BE2C (cell line): ENCODE measurements around the gene KATNA1.
A peak's percentile ranks its signal among the peaks of the same experiment; 100 is the strongest.

ENCODE experiments used
- DNase-seq: peaks from one replicate; pipeline ENCODE4 v3.0.0-alpha.2; 2020
- H3K27me3 ChIP-seq: fragments of 250-450 bp; sonication (Bioruptor Pico); 2 replicates; pipeline ENCODE4 v1.5.1; 2020; ENCODE audit warnings: mild to moderate bottlenecking
- H3K36me3 ChIP-seq: fragments of 250-450 bp; sonication (Bioruptor Pico); 2 replicates; pipeline ENCODE4 v1.5.1; 2020; ENCODE audit warnings: mild to moderate bottlenecking
- H3K4me1 ChIP-seq: fragments of 250-450 bp; sonication (Bioruptor Pico); 2 replicates; pipeline ENCODE4 v1.5.1; 2020
- H3K4me3 ChIP-seq: 2 replicates; pipeline ENCODE4 v1.5.1; 2011; ENCODE audit warnings: low read depth, low read length
- H3K9me3 ChIP-seq: fragments of 250-450 bp; sonication (Bioruptor Pico); 2 replicates; pipeline ENCODE4 v1.5.1; 2020
- TF ChIP-seq, protein P1 (sequence below): IDR thresholded peaks from 2 replicates; pipeline ENCODE4 v1.5.1; 2012; ENCODE audit warnings: mild to moderate bottlenecking, low read depth, low read length

The KATNA1 gene

DNA sequence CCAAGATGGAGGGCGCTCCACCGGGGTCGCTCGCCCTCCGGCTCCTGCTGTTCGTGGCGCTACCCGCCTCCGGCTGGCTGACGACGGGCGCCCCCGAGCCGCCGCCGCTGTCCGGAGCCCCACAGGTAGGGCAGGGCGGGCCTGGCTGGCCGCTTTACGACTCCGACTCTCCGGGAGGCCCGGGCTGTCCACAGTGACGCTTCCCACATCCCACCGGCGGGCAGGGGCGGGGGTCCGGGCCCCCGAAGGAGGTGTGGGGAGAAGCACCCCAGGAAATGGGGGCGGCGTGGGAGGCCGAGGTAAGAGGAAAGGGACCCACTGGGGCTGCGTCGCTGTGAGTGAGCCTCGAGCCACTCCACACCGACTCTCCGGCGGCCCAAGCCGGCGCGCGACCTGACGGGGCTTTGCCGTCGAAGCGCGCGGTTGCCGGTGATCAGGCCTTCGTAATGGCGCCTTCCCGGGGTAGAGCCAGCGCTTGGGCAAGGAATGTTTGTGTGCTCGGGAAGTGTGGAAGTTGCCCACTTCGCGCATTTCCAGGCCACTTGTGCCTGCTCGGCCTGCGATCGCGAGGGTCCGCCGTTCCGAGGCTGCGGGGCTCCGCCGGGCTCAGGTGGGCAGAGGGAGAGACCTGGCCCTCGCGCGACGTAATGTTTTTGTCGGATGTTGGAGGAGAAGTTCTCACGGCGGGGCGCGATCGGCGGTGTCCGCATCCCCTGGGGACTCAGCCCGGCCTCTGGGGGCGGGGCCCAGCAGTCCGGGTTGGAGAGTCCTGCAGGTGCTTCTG is 81.9 kb downstream of the KATNA1 start:
- no peaks in the 10 kb centered on the region for H3K27me3 ChIP-seq
- H3K4me1 ChIP-seq, result no peaks in the 10 kb centered on the region; the same call in 1 of the 2 replicates
- no peaks in the 10 kb centered on the region for H3K9me3 ChIP-seq
- peak overlapping the region; percentile 87 for H3K4me3 ChIP-seq
- H3K36me3 ChIP-seq, result no peaks in the 10 kb centered on the region; the same call in 1 of the 2 replicates
- TF ChIP-seq, protein P1, sequence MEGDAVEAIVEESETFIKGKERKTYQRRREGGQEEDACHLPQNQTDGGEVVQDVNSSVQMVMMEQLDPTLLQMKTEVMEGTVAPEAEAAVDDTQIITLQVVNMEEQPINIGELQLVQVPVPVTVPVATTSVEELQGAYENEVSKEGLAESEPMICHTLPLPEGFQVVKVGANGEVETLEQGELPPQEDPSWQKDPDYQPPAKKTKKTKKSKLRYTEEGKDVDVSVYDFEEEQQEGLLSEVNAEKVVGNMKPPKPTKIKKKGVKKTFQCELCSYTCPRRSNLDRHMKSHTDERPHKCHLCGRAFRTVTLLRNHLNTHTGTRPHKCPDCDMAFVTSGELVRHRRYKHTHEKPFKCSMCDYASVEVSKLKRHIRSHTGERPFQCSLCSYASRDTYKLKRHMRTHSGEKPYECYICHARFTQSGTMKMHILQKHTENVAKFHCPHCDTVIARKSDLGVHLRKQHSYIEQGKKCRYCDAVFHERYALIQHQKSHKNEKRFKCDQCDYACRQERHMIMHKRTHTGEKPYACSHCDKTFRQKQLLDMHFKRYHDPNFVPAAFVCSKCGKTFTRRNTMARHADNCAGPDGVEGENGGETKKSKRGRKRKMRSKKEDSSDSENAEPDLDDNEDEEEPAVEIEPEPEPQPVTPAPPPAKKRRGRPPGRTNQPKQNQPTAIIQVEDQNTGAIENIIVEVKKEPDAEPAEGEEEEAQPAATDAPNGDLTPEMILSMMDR, result no peak
- peak; percentile 58 for DNase-seq

DNA sequence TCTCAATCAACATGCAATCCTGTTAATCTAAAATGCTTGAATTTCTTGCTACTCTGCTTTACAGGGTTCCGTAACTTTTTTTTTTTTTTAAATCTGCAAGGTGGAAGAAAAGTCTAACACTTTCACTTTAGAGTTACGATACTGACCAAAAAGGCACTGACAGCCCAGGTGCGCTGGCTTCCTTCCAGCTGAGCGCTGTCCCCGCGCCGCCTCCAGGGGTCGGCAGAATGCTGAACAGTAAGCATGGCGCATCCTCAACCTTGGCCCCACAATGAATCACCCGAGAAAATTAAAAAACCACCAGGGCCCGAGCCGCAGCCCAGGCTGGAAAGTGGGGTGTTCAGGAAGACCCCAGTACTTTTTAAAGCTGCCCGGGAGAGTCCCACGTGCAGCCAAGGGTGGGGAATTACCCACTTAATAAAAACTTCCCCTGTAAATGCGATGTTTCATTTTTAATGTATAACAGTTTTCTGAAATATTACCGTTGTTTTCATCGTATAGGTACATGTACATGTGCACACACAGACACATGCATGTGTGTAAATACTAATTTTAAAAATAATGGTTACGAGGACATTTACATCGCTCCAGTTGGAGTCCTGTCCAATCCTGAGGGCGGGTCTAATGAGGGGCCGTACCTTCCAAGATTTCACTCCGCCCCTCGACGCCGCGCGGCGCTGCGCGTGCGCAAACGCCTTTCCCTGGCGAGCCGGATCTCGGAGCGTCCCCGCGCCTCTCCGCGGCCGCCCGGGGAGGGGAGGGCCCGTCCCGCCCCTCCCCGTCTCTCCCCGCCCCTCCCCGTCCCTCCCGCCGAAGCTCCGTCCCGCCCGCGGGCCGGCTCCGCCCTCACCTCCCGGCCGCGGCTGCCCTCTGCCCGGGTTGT is 82.7 kb downstream of the KATNA1 start, which contains the start of gene GINM1:
GINM1 (plus strand) TSS at position 849 of the 883 bp plus-strand sequence. CDS start 40 bp downstream, outside the sequence.
- Histone ChIP-seq H3K4me1 (no peaks in the 10 kb centered on the region; the same call in 1 of the 2 replicates), H3K27me3 (no peaks in the 10 kb centered on the region), H3K4me3 (peak within 1 kb of the TSS; percentile 87), H3K36me3 (no peaks in the 10 kb centered on the region; the same call in 1 of the 2 replicates), H3K9me3 (no peaks in the 10 kb centered on the region)
- DNase-seq, result peak; percentile 95
- TF ChIP-seq, protein P1, result peak; percentile 84

DNA sequence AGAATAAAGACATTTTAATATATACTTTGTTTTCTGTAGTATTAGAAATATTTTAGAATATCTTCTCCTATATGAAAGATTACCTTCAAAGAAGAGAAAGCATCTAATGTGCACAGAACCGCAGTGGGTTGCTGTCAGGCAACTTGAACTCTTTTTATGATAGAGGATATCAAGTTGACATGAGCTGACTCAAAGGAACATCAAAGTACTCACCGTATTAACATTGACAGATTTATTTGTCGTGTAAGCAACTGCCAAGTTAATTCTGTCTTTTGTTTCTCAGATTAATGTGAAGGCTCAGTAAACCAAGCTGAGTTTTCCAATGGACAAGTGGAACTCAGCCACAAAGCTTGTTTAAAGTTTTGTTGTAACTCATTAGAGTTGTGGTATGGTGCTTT is 84.6 kb downstream of the KATNA1 start:
- Histone ChIP-seq H3K9me3 (no peaks in the 10 kb centered on the region), H3K27me3 (peaks cover 9% of the 10 kb centered on the region), H3K4me3 (no peak overlapping the region), H3K4me1 (no peaks in the 10 kb centered on the region; the same call in 1 of the 2 replicates), H3K36me3 (no peaks in the 10 kb centered on the region; the same call in 1 of the 2 replicates)
- TF ChIP-seq, protein P1, result no peak
- no peak for DNase-seq

DNA sequence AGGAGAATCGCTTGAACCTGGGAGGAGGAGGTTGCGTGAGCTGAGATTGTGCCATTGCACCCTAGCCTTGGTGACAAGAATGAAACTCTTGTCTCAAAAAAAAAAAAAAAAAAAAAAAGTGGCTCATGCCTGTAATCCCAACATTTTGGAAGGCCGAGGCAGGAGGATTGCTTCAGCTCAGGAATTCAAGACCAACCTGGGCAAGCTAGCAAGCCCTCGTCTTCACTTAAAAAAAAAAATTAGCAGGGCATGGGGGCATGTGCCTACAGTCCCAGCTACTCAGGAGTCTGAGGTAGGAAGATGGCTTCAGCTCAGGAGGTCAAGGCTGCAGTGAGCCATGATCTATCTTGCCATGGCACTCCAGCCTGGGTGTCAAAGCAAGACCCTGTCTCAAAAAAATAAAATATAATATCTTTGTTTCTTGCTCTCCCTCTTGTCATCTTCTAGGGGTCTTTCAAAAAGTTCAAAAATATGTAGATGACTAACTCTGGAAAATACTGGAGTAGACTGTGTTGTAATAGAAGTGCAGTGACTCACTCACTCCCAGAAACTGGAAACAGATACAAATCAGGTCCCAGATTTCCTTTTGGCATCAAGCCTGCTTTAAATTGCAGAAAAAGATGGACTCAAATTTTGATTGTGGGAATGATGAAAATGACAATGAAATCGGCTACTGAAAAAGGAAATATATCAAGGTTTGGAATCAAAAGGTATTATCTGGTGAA is 85.1 kb downstream of the KATNA1 start:
- TF ChIP-seq, protein P1, result no peak
- no peaks in the 10 kb centered on the region for H3K9me3 ChIP-seq
- no peaks in the 10 kb centered on the region; the same call in 1 of the 2 replicates for H3K36me3 ChIP-seq
- no peaks in the 10 kb centered on the region; the same call in 1 of the 2 replicates for H3K4me1 ChIP-seq
- no peak for DNase-seq
- H3K27me3 ChIP-seq, result peaks cover 11% of the 10 kb centered on the region
- no peak overlapping the region for H3K4me3 ChIP-seq

DNA sequence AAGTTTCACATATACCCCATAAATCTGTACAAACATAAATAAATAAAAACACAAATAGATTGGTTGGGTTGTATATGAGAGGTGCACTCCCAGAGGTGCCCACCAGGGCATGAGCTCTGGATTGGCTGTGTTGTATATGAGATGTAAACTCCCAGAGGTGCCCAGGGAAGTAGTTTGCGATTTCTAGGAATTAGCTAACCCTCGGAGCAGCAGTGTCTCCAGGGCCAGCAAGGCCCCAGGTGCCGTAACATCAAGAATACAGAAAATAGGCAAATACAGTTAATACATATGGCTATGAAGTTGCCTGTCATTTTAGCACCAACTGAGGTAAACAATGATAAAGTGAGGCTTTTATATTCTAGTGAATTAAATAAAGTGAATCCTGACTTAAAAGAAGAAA is 87.8 kb downstream of the KATNA1 start:
- no peaks in the 10 kb centered on the region; the same call in 1 of the 2 replicates for H3K4me1 ChIP-seq
- H3K9me3 ChIP-seq, result no peaks in the 10 kb centered on the region
- DNase-seq, result peak; percentile 48
- TF ChIP-seq, protein P1, result peak; percentile 62
- H3K4me3 ChIP-seq, result no peak overlapping the region
- no peaks in the 10 kb centered on the region for H3K36me3 ChIP-seq
- H3K27me3 ChIP-seq, result peaks cover 31% of the 10 kb centered on the region
